Activated naive CD4-positive, alpha-beta T cell treated with anti-CD3 and anti-CD28 coated beads, Interleukin-2, amount 50 U/mL, for 72 hours (primary cell): ENCODE measurements around the gene PRICKLE4. TPM values are rescaled to one million over a fixed set of nuclear protein-coding genes. Genes with fewer than 3 reads are reported as not detected.

Source experiments
- ATAC-seq, 2 donors: fragments of 150-1000 bp; cut with Tn5 transposase; 2 replicates each; pipeline ENCODE4 v1.10.0; 2021; ENCODE audit warnings: mild to moderate bottlenecking in 2 of 2, moderate library complexity in 2 of 2
- DNase-seq, 2 donors: peaks; one replicate each; pipeline ENCODE4 v3.0.0; 2021 to 2022; ENCODE audit warnings: low spot score in 2 of 2
- H3K27ac Mint-ChIP-seq, 2 donors: one replicate each; pipeline ENCODE4 v1.8.0; 2022; ENCODE audit warnings: mild to moderate bottlenecking in 2 of 2, mixed read lengths in 2 of 2
- H3K36me3 Mint-ChIP-seq, 2 donors: one replicate each; pipeline ENCODE4 v1.8.0; 2022; ENCODE audit warnings: mixed read lengths in 2 of 2
- H3K9me3 Mint-ChIP-seq, 2 donors: one replicate each; pipeline ENCODE4 v1.8.0; 2022; ENCODE audit warnings: mixed read lengths in 2 of 2
- total RNA-seq, 2 donors: library from RNA; stranded (reverse); gene quantifications; one replicate each; pipeline ENCODE4 v1.2.3, GENCODE V29; 2022

Gene PRICKLE4, protein sequence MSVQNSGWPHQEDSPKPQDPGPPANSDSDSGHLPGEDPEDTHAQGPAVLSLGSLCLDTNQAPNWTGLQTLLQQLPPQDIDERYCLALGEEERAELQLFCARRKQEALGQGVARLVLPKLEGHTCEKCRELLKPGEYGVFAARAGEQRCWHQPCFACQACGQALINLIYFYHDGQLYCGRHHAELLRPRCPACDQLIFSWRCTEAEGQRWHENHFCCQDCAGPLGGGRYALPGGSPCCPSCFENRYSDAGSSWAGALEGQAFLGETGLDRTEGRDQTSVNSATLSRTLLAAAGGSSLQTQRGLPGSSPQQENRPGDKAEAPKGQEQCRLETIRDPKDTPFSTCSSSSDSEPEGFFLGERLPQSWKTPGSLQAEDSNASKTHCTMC
- under 1 TPM in 1 of 2 donors, not detected in 1; 0.60 TPM for total RNA-seq

GRCh38 chr6:41780551-41781365 is at the start of gene PRICKLE4:
Gene PRICKLE4 (plus strand): TSS chr6:41780782. CDS start chr6:41783474, 2,692 bp downstream.
- Mint-ChIP-seq H3K36me3 (no peaks in the 10 kb centered on the region), H3K9me3 (no peaks in the 10 kb centered on the region), H3K27ac (peak within 1 kb of the TSS in 1 of 2 donors; percentile 72)
- ATAC-seq (no peak), DNase-seq (no peak)

DNA sequence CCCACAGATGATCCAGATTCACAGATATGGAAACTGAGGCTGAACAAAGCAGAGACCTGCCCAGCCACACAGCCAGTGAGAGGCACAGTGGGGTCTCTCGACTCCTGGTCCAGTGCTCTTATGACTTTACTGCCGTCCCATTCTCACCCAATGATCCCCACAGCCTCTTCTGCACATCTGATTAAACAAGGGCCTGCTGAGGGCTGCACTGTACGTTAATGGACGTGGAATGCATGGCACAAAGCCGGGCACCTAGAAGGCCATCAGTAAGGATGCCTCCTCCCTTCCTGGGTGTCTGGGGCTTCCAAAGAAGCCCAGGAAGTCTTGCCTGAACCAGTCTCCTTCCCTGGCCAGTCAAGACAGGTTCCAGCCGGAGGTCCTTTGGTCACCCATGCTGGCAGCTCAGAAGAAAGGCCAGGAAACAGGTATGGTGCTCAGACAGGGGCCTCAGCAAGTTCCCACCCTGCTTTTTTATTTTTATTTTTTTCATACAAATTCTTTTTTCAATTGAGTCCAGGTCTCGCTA is 49.0 kb upstream of the PRICKLE4 start:
- no peak for ATAC-seq
- no peaks in the 10 kb centered on the region for H3K9me3 Mint-ChIP-seq
- H3K27ac Mint-ChIP-seq, result no peak overlapping the region
- no peak for DNase-seq
- H3K36me3 Mint-ChIP-seq, result no peaks in the 10 kb centered on the region

DNA sequence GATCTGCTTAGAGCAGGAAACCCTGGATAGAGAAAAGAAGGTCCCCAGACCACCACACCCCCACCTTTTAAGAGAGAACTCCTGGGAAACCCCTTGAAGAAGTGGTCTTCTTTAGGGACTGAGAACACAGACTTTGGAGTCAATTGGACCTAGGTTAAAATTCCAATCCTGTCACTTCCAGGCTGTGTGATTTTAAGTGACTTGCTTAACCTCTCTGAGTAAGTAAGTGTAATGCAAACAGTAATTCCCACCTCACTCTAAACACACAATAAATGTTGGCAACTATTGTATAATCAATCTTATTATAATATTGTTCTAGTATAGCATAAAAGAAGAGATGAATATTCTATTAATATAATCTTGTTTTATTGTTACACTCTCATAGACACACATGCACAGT is 48.4 kb upstream of the PRICKLE4 start:
- Mint-ChIP-seq H3K9me3 (no peaks in the 10 kb centered on the region), H3K36me3 (no peaks in the 10 kb centered on the region), H3K27ac (no peak overlapping the region)
- no peak for DNase-seq
- no peak for ATAC-seq

DNA sequence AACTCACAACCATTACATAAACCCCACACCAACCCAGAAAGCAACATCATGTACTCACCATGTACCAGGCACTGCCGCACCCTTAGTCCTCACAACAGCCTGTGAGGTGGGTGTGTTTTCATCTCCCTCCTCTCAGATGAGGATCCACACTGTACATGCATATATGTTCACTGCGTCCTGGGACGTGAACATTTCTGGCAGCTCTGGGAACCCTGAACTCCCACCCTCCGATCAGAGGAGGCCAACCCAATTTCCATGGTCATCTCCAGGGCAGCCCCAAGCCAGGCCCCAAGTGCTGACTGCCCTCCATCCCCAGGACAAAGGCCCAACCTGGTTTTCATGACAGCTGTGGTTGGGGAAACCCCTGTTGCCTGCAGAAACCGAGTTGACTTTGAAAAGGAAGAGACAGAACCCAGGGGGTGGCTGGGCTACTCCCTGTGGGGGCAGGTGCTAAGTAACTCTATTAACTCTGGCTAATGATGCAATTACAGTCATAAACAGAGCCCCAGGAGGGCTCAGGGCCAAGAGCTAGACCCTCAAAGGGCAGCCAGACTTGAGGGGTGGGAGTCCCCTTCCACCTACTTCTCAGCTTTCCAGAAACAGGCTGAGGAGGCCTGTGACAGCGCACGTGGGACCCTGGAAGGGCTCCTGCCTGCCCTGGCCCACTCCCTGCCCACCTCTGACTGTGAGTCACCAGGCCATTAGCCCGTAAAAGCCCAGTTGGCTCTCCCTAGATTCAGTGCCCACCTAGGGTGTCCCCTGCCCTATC is 47.8 kb upstream of the PRICKLE4 start:
- peak; percentile 8 to 36 for ATAC-seq
- Mint-ChIP-seq H3K36me3 (no peaks in the 10 kb centered on the region), H3K27ac (peak overlapping the region in 1 of 2 donors; percentile 36), H3K9me3 (no peaks in the 10 kb centered on the region)
- DNase-seq, result peak in 1 of 2 donors; percentile 46

DNA sequence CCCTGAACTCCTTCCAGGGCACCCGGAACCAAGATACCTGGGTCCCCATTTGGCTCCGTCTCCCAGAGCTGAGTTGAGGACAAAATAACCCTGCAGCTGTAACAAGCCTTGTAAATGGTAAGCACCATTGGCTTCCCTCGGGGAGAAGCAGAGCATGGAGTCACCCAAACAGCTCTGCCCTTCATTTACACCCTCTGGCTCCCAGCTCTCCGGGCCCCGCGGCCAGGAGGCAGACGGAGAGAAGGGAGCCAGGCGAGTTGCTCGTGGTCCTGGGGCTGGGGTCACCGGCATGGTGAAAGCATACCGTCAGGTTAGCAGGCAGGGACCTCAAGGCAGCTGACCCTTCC is 47.2 kb upstream of the PRICKLE4 start:
- Mint-ChIP-seq H3K9me3 (no peaks in the 10 kb centered on the region), H3K36me3 (no peaks in the 10 kb centered on the region), H3K27ac (peak overlapping the region in 1 of 2 donors; percentile 36)
- peak in 1 of 2 donors; percentile 14 for DNase-seq
- no peak for ATAC-seq

DNA sequence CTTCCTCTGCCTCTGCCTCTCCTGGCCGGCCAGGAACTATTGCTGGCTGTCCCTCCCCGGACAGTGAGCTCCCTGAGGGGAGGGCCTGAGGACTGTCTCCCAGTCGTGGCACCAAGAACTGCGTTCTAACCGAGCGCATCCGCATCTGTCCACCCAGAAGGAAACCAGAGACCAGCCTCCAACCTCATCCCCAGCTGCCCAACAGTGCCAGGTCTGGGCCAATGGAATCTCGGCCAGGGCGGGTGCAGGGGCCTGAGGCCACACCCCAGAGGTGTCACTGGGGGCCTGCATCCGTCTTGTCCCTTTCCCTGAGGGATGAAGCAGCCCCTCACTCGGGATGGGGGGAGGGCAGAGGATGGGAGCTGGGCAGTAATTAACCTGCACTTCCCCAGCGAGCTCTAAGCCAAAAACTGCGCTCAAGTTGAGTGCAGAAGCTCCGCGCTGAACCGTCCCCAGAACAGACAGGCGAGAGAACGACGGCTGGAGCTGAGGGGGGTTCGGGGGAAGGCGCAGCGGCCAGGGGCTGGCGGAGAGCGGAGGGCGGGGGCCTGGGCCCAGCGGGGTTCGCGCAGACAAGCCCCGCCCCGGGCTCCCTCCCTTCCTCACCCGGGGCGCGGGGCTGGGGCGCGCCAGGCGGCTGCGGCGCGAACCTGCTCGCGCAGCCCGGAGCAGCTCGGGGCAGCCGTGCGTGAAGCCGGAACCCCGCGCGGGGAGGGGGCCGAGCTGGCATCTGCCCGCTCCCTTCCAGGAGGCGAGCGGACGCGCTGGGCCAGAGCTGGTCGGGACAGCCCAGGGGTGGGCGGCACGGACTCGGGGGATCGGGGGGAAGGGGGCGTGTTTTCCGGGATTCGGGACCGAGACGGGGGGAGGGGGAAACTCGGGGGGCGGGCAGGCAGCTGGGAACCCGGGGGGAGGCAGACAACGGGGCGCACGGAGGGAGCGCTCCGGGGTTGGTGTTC is 46.6 kb upstream of the PRICKLE4 start:
- peak in 1 of 2 donors; percentile 71 for DNase-seq
- ATAC-seq, result peak; percentile 52 to 74
- no peaks in the 10 kb centered on the region for H3K9me3 Mint-ChIP-seq
- H3K36me3 Mint-ChIP-seq, result no peaks in the 10 kb centered on the region
- H3K27ac Mint-ChIP-seq, result peak overlapping the region in 1 of 2 donors; percentile 74

- ATAC-seq, result peak; percentile 33 to 70
- no peaks in the 10 kb centered on the region for H3K9me3 Mint-ChIP-seq
- no peaks in the 10 kb centered on the region for H3K36me3 Mint-ChIP-seq
- no peak overlapping the region for H3K27ac Mint-ChIP-seq
- DNase-seq, result peak in 1 of 2 donors; percentile 69
These were observed 45.7 kb upstream of the PRICKLE4 start for GRCh38 chr6:41734666-41735426.

GRCh38 chr6:41735427-41736185 is 45.0 kb upstream of the PRICKLE4 start, which contains the start of gene TFEB:
Gene TFEB (minus strand): TSS chr6:41735608. CDS start chr6:41691213, 44,395 bp downstream.
- H3K9me3 Mint-ChIP-seq, result no peaks in the 10 kb centered on the region
- no peaks in the 10 kb centered on the region for H3K36me3 Mint-ChIP-seq
- peak; percentile 72 to 83 for ATAC-seq
- no peak within 1 kb of the TSS for H3K27ac Mint-ChIP-seq
- DNase-seq, result peak; percentile 91 to 98

DNA sequence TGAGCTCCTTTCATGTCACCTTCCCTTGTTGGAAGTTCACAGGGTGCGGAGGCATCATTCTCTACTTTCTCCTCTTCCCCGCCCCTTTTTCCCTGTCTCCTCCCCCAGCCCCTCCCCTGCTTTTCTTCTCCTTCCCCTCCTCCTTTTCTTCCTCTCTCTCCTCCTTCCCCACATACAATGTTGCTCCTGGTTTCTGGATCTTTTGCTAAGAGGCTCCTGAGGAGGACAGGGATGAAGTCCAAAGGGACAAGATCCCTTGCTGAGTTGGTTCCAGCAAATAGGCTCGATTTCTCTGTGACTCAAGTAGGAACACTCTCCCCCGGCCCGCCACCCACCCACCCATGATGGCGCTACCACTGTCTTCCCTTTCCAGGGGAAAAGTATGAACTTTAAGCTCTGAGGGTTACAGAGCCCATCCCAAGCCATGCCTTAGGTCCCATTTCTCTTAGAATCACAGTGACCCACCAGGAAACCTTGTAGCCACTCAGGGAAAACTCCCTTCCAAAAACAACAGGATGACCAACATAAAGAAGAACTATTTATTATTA is 44.3 kb upstream of the PRICKLE4 start:
- ATAC-seq, result no peak

DNA sequence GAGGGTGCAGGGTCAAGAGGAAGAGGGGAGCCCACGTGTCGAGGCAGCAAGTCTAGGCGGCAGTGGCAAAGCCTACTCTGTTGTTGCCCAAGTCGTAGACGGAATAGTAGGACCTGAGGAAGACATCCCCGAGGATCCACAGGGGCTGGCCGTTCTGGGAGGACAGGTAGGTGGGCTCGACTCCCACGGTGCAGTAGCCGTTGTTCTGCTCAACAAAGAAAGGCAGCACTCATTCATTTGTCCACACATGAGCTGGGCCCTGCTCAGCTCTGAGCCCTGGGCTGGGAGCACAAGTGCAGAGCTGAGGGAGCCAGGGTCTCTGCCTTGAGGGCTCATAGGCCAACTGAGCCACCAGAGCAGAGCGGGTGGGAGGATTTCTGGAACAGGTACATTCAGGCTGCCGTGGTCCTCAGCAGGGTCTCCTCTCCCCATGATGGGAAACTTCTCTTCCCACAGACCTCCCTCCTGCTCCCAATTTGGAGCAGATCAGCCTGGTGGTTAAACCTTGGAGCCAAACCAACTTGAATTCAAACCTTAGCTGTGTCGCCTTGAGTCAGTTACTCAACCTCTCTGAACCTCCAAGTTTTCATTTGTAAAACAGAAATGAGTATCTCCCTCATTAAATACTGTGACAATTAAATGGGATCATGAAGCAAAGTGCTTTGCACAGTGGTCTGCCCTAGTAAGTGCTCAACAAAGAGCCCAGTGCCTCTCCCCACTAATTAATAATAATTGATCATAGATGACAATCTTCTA is 43.6 kb upstream of the PRICKLE4 start:
- Mint-ChIP-seq H3K36me3 (no peaks in the 10 kb centered on the region), H3K27ac (no peak overlapping the region), H3K9me3 (no peaks in the 10 kb centered on the region)
- no peak for ATAC-seq
- no peak for DNase-seq

More for the DNA sequence above, 44.3 kb upstream of the PRICKLE4 start:
- Mint-ChIP-seq H3K27ac (no peak overlapping the region), H3K36me3 (no peaks in the 10 kb centered on the region), H3K9me3 (no peaks in the 10 kb centered on the region)
- DNase-seq, result no peak

GRCh38 chr6:41737591-41738130 is 42.9 kb upstream of the PRICKLE4 start:
- no peak overlapping the region for H3K27ac Mint-ChIP-seq

DNA sequence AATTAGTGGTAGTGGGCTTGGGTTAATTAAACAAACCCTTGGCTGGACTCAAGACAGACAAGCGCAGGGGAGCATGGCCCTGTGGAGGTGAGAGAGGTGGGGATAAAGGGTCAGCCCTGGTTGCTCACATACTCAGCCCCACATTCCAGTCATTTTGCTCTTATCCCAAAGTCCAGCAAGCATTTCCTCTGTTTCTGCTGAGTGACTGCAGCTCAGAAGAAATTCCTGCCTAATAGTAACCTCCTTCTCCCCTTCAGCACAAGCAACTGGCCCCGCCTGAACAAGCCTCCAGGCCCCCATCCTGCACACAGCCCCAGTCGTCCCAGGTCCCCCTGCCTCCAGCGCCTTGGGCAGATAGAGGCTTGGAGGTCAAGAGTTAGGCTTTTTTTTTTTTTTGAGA is 41.5 kb upstream of the PRICKLE4 start:
- ATAC-seq (no peak), DNase-seq (no peak)
- Mint-ChIP-seq H3K9me3 (no peaks in the 10 kb centered on the region), H3K27ac (no peak overlapping the region), H3K36me3 (no peaks in the 10 kb centered on the region)

More at GRCh38 chr6:41737591-41738130, 42.9 kb upstream of the PRICKLE4 start:
- H3K36me3 Mint-ChIP-seq, result no peaks in the 10 kb centered on the region
- H3K9me3 Mint-ChIP-seq, result no peaks in the 10 kb centered on the region
- no peak for ATAC-seq
- DNase-seq, result no peak
